Ureter (tissue), 1 donor: ENCODE results near the gene KMT2D. TPM values are rescaled to one million over a fixed set of nuclear protein-coding genes. Genes with fewer than 3 reads are reported as not detected.
"Not testable (repeated sequence)": the region's sequence is repeated elsewhere in the genome, so short reads cannot be mapped to it uniquely, and the experiment has no call there.

Source experiments
- DNase-seq: peaks from one replicate; pipeline ENCODE4 v3.0.0-alpha.2; 2020; ENCODE audit warnings: low spot score
- total RNA-seq: library from RNA; stranded (reverse); gene quantifications from one replicate; pipeline ENCODE4 v1.2.4, GENCODE V29; 2023
- donor health status: DM: yes; HTN: yes; CAD: no.

The KMT2D gene
- total RNA-seq, 1 donor from 2014 or later: 115 TPM

- peak; percentile 78 for DNase-seq
These were observed 27.7 kb upstream of the KMT2D start for GRCh38 chr12:49088150-49088931.

GRCh38 chr12:49086116-49086515 is 25.5 kb upstream of the KMT2D start:
- no peak for DNase-seq

GRCh38 chr12:49084438-49084837 is 23.8 kb upstream of the KMT2D start:
- no peak for DNase-seq

GRCh38 chr12:49079793-49080192 is 19.2 kb upstream of the KMT2D start:
- no peak for DNase-seq

GRCh38 chr12:49070971-49071370 is 10.4 kb upstream of the KMT2D start:
- no peak for DNase-seq

GRCh38 chr12:49069507-49070346 is 9.1 kb upstream of the KMT2D start, which contains the start of gene RHEBL1:
RHEBL1 (minus strand) TSS chr12:49069979; CDS start chr12:49069785, 194 bp downstream.
- DNase-seq: peak; percentile 98

GRCh38 chr12:49068879-49069506 is 8.4 kb upstream of the KMT2D start:
- DNase-seq: no peak

- no peak for DNase-seq
These were observed 5.5 kb upstream of the KMT2D start for GRCh38 chr12:49066120-49066519.

GRCh38 chr12:49064767-49065152 is 4.2 kb upstream of the KMT2D start:
- no peak for DNase-seq

- DNase-seq: not testable (repeated sequence)
These were observed 1.3 kb upstream of the KMT2D start for GRCh38 chr12:49061916-49062315.

- no peak for DNase-seq
These were observed 610 bp upstream of the KMT2D start for GRCh38 chr12:49061157-49061650.

- DNase-seq: no peak
These were observed 1.1 kb downstream of the KMT2D start for GRCh38 chr12:49059299-49060171.

- DNase-seq: no peak
These were observed 1.6 kb downstream of the KMT2D start for GRCh38 chr12:49059045-49059298.

GRCh38 chr12:49058366-49059044 is 2.1 kb downstream of the KMT2D start:
- DNase-seq: no peak

- DNase-seq: no peak
These were observed 2.7 kb downstream of the KMT2D start for GRCh38 chr12:49057888-49058287.

- DNase-seq: no peak
These were observed 4.4 kb downstream of the KMT2D start for GRCh38 chr12:49055978-49056754.

GRCh38 chr12:49055092-49055491 is 5.5 kb downstream of the KMT2D start:
- DNase-seq: no peak

GRCh38 chr12:49054524-49054923 is 6.1 kb downstream of the KMT2D start:
- DNase-seq: no peak

GRCh38 chr12:49054096-49054495 is 6.5 kb downstream of the KMT2D start:
- DNase-seq: no peak
